ENCODE data around the gene IAPP.
"Not testable (repeated sequence)": the region's sequence is repeated elsewhere in the genome, so short reads cannot be mapped to it uniquely, and the experiment has no call there.

Gene IAPP

DNA sequence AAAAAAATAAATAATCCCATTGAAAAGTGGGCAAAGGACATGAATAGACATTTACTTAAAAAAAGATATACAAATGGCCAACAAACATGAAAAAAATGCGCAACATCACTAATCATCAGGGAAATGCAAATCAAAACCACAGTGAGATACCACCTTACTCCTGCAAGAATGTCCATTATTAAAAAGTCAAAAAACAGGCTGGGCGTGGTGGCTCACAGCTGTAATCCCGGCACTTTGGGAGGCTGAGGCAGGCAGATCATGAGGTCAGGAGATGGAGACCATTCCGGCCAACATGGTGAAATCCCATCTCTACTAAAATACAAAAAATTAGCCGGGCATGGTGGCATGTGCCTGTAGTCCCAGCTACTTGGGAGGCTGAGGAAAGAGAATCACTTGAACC, 8.6 kb downstream of the IAPP start:
- not testable (repeated sequence) for H3K27ac ChIP-seq (ENCODE audit: low read depth, low read length); H3K4me3 ChIP-seq (ENCODE audit: low read depth in 1 of 2, low read length in 2 of 2); H3K36me3 ChIP-seq (ENCODE audit: insufficient read depth, low read length); H3K4me1 ChIP-seq (ENCODE audit: insufficient read depth, low read length); H3K9me3 ChIP-seq (ENCODE audit: low read length); H3K27me3 ChIP-seq (ENCODE audit: control insufficient read depth in 1 of 2, insufficient read depth in 2 of 2, low read length in 2 of 2); H3K9ac ChIP-seq (ENCODE audit: low read length)

DNA sequence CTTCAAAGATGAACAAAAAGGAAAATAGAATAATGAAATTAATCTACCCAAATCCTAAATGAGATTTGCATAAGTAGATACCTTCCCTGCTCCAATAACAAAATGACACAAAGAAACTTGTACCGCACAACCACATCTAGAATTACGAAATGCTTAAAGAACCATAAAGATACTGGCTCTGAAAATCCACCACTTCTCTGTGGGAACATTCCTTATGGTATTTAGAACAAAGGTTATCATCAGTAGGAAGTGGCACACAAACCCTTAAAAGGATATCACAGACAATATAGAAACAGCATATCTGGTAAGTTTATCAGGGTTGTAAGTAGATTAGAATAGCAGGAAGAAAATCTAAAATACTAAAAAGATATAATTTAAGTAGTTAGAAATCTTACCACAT, 11.6 kb downstream of the IAPP start:
- H3K9ac ChIP-seq (ENCODE audit: low read length): no peak overlapping the region

DNA sequence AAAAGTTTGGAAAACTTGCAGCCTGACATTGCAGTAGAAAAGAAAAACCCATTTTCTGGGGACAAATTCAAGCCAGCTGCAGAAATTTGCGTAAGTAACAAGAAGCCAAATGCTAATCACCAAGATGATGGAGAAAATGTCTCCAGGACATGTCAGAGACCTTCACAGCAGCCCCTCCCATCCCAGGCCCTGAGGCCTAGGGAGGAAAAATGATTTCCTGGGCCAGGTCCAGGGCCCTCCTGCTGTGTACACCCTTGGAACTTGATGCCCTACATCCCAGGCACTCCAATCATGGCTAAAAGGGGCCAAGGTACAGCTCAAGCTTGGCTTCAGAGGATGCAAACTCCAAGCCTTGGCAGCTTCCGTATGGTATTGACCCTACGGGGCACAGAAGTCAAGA, 14.5 kb downstream of the IAPP start:
- H3K9me3 ChIP-seq (ENCODE audit: low read length): no peaks in the 10 kb centered on the region
- no peaks in the 10 kb centered on the region for H3K27me3 ChIP-seq (ENCODE audit: control insufficient read depth in 1 of 2, insufficient read depth in 2 of 2, low read length in 2 of 2)
- no peaks in the 10 kb centered on the region for H3K36me3 ChIP-seq (ENCODE audit: insufficient read depth, low read length)
- no peak overlapping the region for H3K9ac ChIP-seq (ENCODE audit: low read length)
- no peak overlapping the region for H3K27ac ChIP-seq (ENCODE audit: low read depth, low read length)
- H3K4me3 ChIP-seq (ENCODE audit: low read depth in 1 of 2, low read length in 2 of 2): no peak overlapping the region
- H3K4me1 ChIP-seq (ENCODE audit: insufficient read depth, low read length): no peaks in the 10 kb centered on the region

More for the DNA sequence above, 11.6 kb downstream of the IAPP start:
- H3K36me3 ChIP-seq (ENCODE audit: insufficient read depth, low read length): no peaks in the 10 kb centered on the region
- H3K27me3 ChIP-seq (ENCODE audit: control insufficient read depth in 1 of 2, insufficient read depth in 2 of 2, low read length in 2 of 2): no peaks in the 10 kb centered on the region
- H3K9me3 ChIP-seq (ENCODE audit: low read length): no peaks in the 10 kb centered on the region
- no peak overlapping the region for H3K4me3 ChIP-seq (ENCODE audit: low read depth in 1 of 2, low read length in 2 of 2)
- no peak overlapping the region for H3K27ac ChIP-seq (ENCODE audit: low read depth, low read length)
- H3K4me1 ChIP-seq (ENCODE audit: insufficient read depth, low read length): no peaks in the 10 kb centered on the region

DNA sequence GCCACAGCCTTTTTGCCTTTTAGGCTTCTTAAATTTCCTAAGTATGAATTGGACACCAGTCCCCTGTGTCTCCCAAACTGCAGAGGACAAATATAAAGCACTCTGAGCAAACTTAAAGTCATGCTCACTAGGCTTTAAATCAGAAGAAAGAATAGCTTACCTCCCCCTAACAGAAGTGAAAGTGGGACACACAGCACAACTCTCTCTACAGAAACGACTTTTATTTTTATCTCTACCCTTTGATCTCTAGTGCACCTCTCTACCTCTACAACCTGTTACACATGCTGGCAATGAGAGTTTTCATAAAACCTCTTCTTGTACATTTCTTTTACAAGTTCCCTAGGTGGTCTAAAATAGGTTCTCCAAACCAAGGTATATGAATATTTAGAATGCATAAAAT, 19.7 kb downstream of the IAPP start:
- H3K4me3 ChIP-seq (ENCODE audit: low read depth in 1 of 2, low read length in 2 of 2): no peak overlapping the region
- no peak overlapping the region for H3K27ac ChIP-seq (ENCODE audit: low read depth, low read length)
- H3K4me1 ChIP-seq (ENCODE audit: insufficient read depth, low read length): no peaks in the 10 kb centered on the region

DNA sequence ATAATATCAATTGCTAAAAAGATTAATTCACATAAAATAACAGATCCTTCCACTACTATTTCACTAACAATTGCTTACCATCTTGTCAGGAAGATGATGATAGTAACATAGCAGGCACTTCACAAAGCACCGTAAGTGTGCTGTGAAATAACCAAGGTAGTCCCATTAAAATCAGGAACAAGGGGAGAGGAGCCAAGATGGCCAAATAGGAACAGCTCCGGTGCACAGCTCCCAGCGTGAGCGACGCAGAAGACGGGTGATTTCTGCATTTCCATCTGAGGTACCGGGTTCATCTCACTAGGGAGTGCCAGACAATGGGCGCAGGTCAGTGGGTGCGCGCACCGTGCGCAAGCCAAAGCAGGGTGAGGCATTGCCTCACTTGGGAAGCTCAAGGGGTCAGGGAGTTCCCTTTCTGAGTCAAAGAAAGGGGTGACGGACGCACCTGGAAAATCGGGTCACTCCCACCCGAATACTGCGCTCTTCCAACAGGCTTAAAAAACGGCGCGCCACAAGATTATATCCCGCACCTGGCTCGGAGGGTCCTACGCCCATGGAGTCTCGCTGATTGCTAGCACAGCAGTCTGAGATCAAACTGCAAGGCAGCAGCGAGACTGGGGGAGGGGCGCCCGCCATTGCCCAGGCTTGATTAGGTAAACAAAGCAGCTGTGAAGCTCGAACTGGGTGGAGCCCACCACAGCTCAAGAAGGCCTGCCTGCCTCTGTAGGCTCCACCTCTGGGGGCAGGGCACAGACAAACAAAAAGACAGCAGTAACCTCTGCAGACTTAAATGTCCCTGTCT, 22.3 kb downstream of the IAPP start:
- not testable (repeated sequence) for H3K27me3 ChIP-seq (ENCODE audit: control insufficient read depth in 1 of 2, insufficient read depth in 2 of 2, low read length in 2 of 2); H3K9ac ChIP-seq (ENCODE audit: low read length); H3K9me3 ChIP-seq (ENCODE audit: low read length); H3K27ac ChIP-seq (ENCODE audit: low read depth, low read length); H3K36me3 ChIP-seq (ENCODE audit: insufficient read depth, low read length); H3K4me3 ChIP-seq (ENCODE audit: low read depth in 1 of 2, low read length in 2 of 2); H3K4me1 ChIP-seq (ENCODE audit: insufficient read depth, low read length)

More for the DNA sequence above, 19.7 kb downstream of the IAPP start:
- H3K27me3 ChIP-seq (ENCODE audit: control insufficient read depth in 1 of 2, insufficient read depth in 2 of 2, low read length in 2 of 2): no peaks in the 10 kb centered on the region
- H3K36me3 ChIP-seq (ENCODE audit: insufficient read depth, low read length): no peaks in the 10 kb centered on the region
- H3K9me3 ChIP-seq (ENCODE audit: low read length): no peaks in the 10 kb centered on the region
- no peak overlapping the region for H3K9ac ChIP-seq (ENCODE audit: low read length)

DNA sequence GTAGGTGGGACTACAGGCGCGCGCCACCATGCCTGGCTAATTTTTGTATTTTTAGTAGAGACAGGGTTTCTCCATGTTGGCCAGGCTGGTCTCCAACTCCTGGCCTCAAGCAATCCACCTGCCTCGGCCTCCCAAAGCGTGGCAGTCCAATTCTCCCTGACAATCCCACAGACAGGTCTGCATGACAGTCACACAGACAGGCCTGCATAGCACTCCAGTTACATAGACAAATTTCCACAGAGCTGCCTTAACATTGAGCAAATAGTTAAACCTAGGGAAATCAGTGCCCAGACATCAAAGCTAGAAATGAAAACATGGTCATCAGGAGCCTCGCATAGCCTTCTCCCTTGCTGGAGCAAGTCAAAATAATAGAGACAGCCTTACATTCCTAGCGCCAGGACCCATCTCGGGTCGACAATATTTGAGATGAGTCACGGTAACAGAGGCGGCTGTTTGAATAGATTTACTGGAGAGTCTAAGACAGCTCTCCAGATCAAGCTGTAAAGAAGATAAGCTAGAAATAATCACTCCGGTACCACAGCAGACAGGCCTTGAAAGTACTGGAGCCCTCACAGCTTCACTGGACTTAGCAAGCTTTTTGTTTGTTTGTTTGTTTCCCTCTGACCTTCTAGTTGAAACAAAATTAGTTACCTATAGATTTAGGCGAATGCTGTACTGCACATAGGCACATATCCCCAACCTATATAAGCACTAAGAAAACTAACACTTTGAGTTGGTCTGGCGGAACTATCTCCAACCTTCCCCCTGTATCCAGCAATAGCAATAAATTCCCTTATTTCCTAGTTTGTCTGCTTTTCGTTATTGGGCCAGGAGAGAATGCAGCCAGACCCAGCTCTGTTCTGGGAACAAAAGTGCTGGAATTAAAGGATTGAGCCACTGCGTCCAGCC, 40.9 kb downstream of the IAPP start:
- Histone ChIP-seq H3K27ac (ENCODE audit: low read depth, low read length) (no peak overlapping the region), H3K4me3 (ENCODE audit: low read depth in 1 of 2, low read length in 2 of 2) (no peak overlapping the region), H3K27me3 (ENCODE audit: control insufficient read depth in 1 of 2, insufficient read depth in 2 of 2, low read length in 2 of 2) (no peaks in the 10 kb centered on the region), H3K4me1 (ENCODE audit: insufficient read depth, low read length) (no peaks in the 10 kb centered on the region), H3K36me3 (ENCODE audit: insufficient read depth, low read length) (no peaks in the 10 kb centered on the region), H3K9ac (ENCODE audit: low read length) (no peak overlapping the region), H3K9me3 (ENCODE audit: low read length) (no peaks in the 10 kb centered on the region)

DNA sequence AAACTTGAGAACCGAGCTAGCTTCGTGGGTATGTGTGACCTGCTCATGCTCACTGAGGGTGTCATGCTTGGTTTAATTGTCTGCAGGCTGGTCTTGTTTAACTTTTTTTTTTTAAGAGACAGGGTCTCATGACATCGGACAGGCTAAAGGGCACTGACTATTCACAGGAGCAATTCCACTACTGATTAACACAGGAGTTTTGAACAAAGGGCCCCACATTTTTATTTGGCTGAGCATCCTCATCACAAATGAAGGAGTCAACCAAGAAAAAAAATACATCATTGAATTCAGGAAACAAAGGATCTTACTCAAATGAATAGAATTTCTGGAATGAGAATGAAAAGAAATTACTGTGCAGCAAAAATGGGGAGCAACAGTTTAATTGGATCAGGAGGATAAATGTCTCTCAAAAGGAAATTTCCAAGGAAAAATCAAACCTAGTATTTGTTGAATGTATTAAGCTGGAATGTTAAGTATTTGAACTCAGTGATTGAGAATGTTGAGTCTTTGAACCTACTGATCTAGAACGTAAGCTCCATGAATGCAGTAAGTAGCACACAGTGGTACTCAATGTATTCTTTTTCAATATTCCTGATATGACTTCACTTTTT, 43.9 kb downstream of the IAPP start:
- Histone ChIP-seq H3K9ac (ENCODE audit: low read length) (no peak overlapping the region), H3K4me3 (ENCODE audit: low read depth in 1 of 2, low read length in 2 of 2) (no peak overlapping the region), H3K4me1 (ENCODE audit: insufficient read depth, low read length) (no peaks in the 10 kb centered on the region), H3K36me3 (ENCODE audit: insufficient read depth, low read length) (no peaks in the 10 kb centered on the region), H3K27me3 (ENCODE audit: control insufficient read depth in 1 of 2, insufficient read depth in 2 of 2, low read length in 2 of 2) (no peaks in the 10 kb centered on the region), H3K9me3 (ENCODE audit: low read length) (no peaks in the 10 kb centered on the region), H3K27ac (ENCODE audit: low read depth, low read length) (no peak overlapping the region)

DNA sequence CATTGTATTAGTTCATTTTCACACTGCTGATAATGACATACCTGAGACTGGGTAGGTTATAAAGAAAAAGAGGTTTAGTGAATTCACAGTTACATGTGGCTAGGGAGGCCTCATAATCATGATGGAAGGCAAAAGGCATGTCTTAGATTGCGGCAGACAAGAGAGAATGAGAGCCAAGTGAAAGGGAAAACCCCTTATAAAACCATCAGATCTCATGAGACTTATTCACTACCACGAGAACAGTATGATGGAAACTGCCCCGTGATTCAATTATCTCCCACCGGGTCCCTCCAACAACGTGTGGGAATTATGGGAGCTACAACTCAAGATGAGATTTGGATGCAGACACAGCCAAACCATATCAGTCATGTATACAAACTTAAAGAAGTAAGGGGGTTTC, 45.7 kb downstream of the IAPP start:
- not testable (repeated sequence) for H3K4me1 ChIP-seq (ENCODE audit: insufficient read depth, low read length); H3K4me3 ChIP-seq (ENCODE audit: low read depth in 1 of 2, low read length in 2 of 2); H3K27ac ChIP-seq (ENCODE audit: low read depth, low read length); H3K36me3 ChIP-seq (ENCODE audit: insufficient read depth, low read length); H3K27me3 ChIP-seq (ENCODE audit: control insufficient read depth in 1 of 2, insufficient read depth in 2 of 2, low read length in 2 of 2); H3K9me3 ChIP-seq (ENCODE audit: low read length); H3K9ac ChIP-seq (ENCODE audit: low read length)

DNA sequence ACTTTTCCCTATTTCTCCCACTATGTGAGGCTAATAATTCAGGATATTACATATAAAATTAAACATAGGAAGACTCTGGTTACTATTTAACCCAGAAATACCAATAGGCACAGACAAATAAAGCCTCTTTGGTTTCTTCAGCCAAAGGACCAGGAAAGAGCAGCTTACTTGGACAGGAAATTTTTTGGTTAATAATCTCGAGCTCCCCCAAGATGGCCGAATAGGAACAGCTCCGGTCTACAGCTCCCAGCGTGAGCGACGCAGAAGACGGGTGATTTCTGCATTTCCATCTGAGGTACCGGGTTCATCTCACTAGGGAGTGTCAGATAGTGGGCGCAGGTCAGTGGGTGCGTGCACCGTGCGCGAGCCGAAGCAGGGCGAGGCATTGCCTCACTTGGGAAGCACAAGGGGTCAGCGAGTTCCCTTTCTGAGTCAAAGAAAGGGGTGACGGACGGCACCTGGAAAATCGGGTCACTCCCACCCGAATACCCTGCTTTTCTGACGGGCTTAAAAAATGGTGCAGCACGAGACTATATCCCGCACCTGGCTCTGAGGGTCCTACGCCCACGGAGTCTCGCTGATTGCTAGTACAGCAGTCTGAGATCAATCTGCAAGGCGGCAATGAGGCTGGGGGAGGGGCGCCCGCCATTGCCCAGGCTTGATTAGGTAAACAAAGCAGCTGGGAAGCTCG, 46.5 kb downstream of the IAPP start:
- H3K4me1 ChIP-seq (ENCODE audit: insufficient read depth, low read length); H3K27ac ChIP-seq (ENCODE audit: low read depth, low read length); H3K9me3 ChIP-seq (ENCODE audit: low read length); H3K9ac ChIP-seq (ENCODE audit: low read length); H3K27me3 ChIP-seq (ENCODE audit: control insufficient read depth in 1 of 2, insufficient read depth in 2 of 2, low read length in 2 of 2); H3K4me3 ChIP-seq (ENCODE audit: low read depth in 1 of 2, low read length in 2 of 2); H3K36me3 ChIP-seq (ENCODE audit: insufficient read depth, low read length): not testable (repeated sequence)

DNA sequence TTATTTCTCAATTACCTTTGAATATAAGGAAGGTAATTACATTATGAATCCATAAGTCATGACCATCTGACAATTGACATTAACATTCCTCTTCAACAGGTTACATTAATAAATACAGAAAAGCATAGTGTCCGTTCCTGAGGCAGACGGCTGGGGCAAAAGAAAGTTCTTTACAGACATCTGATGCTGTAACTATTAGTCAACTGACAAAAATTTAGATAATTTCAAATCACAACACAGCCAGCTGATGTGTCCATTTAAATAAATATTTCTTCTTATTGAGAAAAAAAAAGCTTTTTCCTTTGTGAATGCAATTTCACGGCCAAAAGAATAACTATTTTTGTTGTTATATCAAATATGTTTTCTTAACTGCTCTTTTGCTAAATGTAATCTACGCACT, 55.5 kb downstream of the IAPP start:
- Histone ChIP-seq H3K4me1 (ENCODE audit: insufficient read depth, low read length) (no peaks in the 10 kb centered on the region), H3K9me3 (ENCODE audit: low read length) (no peaks in the 10 kb centered on the region), H3K27me3 (ENCODE audit: control insufficient read depth in 1 of 2, insufficient read depth in 2 of 2, low read length in 2 of 2) (no peaks in the 10 kb centered on the region), H3K27ac (ENCODE audit: low read depth, low read length) (no peak overlapping the region), H3K36me3 (ENCODE audit: insufficient read depth, low read length) (no peaks in the 10 kb centered on the region), H3K9ac (ENCODE audit: low read length) (no peak overlapping the region), H3K4me3 (ENCODE audit: low read depth in 1 of 2, low read length in 2 of 2) (no peak overlapping the region)
